LNCaP clone FGC (cell line): ENCODE data around the gene GRHL1.

Experiments
- DNase-seq: peaks from one replicate; pipeline ENCODE4 v3.0.0-alpha.2; 2011; ENCODE audit warnings: low read depth
- H3K4me3 ChIP-seq: 2 replicates; pipeline ENCODE4 v1.5.1; 2011; ENCODE audit warnings: mild to moderate bottlenecking, low read depth, low read length, control low read depth
- TF ChIP-seq, protein P1 (sequence below): IDR thresholded peaks from 2 replicates; pipeline ENCODE4 v1.5.1; 2012; ENCODE audit warnings: mild to moderate bottlenecking; ENCODE audit not compliant: control insufficient read depth, insufficient read depth; ENCODE audit errors: extremely low read depth

GRHL1 gene

DNA sequence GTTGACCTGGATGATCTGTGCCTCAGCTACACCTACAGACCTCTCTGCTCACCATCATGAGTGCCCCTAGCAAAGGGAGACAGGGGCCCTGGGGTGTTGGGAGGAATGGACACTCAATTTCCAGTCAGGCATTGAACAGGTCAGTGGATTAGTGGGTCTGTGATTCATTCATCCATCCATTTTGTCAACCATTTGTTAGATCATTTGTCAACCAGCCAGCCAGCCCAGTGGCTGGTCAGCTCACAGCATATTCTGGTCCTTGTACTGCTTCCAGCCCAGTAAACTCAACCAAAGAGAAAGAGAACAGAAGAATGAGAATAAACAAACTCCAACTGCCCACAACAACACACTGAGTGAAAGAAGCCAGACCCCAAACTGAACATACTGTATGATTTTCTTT lies 87.2 kb downstream of the GRHL1 start:
- TF ChIP-seq, protein P1, sequence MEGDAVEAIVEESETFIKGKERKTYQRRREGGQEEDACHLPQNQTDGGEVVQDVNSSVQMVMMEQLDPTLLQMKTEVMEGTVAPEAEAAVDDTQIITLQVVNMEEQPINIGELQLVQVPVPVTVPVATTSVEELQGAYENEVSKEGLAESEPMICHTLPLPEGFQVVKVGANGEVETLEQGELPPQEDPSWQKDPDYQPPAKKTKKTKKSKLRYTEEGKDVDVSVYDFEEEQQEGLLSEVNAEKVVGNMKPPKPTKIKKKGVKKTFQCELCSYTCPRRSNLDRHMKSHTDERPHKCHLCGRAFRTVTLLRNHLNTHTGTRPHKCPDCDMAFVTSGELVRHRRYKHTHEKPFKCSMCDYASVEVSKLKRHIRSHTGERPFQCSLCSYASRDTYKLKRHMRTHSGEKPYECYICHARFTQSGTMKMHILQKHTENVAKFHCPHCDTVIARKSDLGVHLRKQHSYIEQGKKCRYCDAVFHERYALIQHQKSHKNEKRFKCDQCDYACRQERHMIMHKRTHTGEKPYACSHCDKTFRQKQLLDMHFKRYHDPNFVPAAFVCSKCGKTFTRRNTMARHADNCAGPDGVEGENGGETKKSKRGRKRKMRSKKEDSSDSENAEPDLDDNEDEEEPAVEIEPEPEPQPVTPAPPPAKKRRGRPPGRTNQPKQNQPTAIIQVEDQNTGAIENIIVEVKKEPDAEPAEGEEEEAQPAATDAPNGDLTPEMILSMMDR = no peak
- no peak for DNase-seq
- no peak overlapping the region for H3K4me3 ChIP-seq

DNA sequence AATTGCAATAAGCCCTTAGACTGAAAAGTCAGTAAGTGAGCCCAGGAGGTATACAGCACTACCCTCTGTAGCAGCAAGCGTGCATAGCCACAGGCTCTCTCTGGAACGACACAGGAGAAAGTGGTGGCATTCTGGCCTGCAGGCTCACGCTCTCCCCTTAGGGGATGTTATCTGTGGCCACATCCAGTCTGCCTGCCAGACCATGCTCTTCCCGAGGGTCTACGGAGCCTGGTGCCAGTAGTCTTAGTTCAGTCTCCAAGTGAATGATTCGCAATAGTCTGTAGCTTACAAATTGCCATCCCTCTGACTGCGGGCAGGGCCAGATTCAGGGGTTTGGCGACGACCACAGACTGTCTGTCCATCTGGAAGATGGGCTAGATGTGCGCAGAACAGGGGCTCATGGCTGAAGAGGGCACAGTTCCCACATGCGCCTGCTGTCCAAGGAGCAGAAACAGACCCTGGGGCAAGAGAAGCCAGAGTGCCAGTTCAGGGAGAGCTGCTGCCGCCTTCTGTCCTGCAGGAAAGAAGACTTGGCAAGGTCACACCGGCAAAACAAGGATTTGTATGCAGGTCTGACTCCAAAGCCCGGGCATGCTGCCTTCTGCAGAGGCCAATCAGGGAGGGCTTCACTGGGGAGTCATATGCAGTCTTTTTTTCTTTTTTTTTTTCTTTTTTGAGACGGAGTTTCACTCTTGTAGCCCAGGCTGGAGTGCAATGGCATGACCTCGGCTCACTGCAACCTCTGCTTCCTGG lies 88.3 kb downstream of the GRHL1 start:
- DNase-seq = peak; percentile 79

DNA sequence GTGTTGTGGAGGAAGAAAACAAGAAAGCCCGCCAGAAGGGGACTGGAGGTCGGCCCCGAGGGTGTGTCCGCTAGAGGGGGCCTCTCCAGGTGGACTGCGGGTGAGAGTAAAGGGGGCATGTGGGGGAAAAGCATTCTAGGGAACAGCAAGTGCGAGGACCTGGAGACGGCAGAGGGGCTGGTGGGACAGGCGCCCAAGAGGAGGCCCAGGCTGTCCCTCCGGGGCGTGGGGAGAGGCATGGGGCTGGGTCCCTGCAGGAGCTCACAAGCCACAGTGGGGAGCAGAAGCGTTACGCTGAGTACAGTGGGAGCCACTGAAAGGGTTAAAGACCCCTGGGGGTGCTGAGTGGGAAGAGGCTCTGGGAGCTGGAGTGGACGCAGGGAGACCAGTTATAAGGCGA lies 90.2 kb downstream of the GRHL1 start:
- DNase-seq = no peak
- TF ChIP-seq, protein P1 = no peak
- no peak overlapping the region for H3K4me3 ChIP-seq

More for the DNA sequence above, 88.3 kb downstream of the GRHL1 start:
- no peak overlapping the region for H3K4me3 ChIP-seq
- TF ChIP-seq, protein P1 = peak; percentile 57

DNA sequence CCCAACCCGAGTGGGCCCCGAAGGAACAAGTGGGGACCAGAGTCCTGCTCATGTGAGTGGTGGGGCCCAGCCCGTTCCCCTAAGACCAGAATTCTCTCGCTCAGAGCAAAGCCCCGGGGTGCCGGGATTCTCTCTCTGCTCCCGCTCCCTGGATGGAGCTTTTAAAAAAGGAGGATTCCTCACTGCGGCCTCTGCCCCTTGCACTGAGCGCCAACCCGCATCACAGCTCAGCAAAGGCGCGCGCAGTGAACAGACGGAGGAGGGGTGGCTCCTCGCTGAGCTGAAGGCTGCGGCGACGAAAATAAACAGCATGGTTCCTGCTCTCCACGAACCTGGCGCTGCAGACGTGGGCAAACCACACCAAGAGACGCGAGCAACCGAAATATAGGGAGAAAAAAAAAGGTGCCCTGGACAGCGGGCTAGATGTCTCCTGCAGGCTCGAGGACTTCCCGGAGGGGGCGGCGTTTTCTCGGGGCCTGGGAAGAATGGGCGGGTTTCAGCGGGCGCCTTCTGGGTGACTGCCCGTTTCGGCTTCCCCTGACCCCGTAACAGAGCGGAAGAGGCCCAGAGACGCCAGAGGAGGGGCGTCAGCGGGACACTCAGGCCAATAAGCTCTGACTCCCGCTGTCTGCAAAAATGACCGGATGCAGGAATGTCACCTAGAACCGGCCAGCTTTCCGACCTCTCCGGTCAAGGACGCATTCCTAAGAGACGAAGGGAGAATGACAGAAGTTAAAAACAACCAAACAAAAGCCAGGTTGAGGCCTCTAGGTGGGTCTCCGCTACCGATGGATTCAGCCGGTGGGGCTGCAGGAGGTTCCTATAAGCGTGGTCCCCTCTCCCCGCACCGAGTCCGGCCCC lies 91.0 kb downstream of the GRHL1 start:
- no peak for DNase-seq
- H3K4me3 ChIP-seq = peak overlapping the region; percentile 42
- TF ChIP-seq, protein P1 = no peak

DNA sequence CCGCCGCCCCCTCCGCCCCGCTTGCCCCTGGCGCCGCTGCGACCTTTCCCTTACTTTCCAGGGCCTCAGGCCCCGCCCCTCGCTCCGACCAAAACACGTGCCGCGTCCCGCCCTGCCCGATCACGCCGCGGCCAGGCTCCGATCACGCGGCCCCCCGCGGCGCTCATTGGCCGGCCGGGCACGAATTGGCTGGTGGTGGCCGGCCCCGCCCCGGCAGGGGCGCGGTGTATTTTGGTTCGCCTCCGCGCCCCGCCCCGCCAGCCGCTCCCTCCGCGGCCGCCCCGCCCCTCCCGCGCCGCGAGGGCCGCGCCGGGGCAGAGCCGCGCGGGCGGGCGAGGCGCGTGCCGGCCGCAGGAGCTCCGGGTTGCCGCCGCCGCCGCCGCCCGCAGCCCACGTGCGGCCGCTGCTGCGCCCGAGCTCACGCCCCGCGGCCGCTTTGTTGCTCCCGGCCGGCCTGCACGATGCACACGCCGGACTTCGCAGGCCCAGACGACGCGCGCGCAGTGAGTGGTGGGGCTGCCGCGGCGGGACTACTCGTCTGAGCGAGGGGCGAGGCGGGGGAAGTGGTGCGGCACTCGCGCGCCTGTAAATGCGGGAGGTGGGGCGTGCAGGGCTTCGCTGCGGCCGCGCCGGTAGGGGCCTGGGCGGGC lies 91.9 kb downstream of the GRHL1 start, which contains the start of gene KLF11:
Gene KLF11 (plus strand): TSS at position 295 of the 650 bp plus-strand sequence. CDS start 167 bp downstream, at position 462.
- TF ChIP-seq, protein P1 = no peak
- peak; percentile 35 for DNase-seq
- peak within 1 kb of the TSS; percentile 52 for H3K4me3 ChIP-seq

DNA sequence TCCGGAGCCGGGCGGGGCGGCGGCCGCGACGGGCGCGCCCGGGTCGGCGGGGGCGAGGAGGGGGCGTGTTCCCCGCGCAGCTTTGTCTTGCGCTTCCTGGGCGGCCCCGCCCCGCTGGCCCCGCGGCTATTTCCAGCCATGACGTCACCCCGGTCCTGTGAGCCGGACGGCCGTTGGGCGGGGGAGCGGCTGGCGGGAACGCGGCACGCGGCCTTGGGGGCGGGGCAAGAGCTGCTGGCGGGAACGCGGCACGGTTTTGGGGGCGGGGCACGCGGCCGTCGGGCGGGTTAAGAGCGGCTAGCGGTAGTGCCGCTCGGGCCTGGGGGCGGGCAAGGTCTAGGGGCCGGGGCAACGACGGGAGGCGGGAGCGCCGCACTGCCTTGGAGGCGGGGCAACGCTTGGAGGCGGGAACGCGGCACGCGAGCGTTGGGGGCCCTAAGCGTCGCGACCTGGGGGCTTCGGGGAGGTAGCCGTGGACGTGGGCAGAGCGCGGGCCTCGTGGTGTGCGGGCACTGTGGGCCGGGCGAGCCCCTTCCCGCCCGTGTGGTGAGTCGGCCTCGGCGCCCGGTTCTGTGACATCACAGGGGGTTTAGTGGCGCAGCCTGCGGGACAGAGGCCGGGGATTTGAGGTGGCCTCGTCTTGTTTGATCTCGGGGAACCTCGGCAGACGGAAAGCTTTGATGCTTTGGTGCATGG lies 92.6 kb downstream of the GRHL1 start:
- H3K4me3 ChIP-seq = peak overlapping the region; percentile 52
- TF ChIP-seq, protein P1 = no peak

More for the DNA sequence above, 92.6 kb downstream of the GRHL1 start:
- peak; percentile 68 for DNase-seq
